ENCODE data around the gene CDK11B.
A peak's percentile ranks its signal among the peaks of the same experiment; 100 is the strongest.

The CDK11B gene

DNA sequence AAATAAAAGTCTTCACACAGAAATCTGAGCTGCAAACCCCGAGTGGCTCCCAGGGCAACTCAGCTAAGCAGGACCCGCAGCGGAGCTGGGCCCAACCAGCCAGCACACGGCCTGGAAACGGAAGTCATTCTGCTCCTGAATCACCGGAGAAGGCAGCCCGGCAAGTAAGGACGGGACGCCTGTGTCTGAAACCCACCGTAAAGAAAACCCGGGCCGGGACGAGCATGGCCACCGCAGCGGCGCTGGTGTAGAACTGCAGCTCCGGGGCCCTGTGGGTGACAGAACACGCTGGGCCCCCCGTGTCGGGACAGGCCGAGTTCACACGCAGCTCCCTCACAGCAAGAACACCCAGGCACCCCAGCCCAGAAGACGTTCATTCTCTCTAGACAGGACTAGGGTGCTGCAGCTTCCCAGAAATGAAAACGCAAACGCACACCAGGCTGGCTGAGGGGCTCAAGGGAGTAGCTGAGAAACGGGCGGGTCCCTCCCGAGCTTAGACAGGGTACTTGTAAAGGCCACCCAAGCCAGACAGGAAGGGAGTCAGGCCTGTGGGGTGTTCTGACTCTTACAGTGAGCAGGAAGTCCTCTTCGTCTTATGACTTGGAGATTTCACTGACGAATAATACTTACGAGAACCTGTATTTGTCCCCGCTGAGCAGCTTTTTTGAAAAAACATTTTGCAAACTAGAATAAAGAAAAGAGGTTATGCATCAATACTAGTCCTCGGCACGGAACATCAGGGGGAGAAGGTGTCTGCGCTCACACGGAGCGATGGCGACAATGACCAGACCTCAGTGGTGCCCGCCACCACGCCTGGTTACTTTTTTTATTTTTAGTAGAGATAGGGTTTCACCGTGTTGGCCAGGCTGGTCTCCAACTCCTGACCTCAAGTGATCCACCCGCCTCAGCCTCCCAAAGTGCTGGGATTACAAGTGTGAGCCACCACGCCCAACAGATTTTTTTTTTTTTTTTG is 10.9 kb upstream of the CDK11B start:
- Histone ChIP-seq H3K36me3 (ENCODE audit: control insufficient read depth, low read length) (peaks cover 36% of the 10 kb centered on the region), H3K27ac (ENCODE audit: low read depth, low read length) (no peak overlapping the region), H3K4me1 (ENCODE audit: control insufficient read depth, low read length) (no peaks in the 10 kb centered on the region), H3K4me2 (ENCODE audit: low read length) (no peak overlapping the region), H3F3A (ENCODE audit: control insufficient read depth, insufficient read depth) (no peaks in the 10 kb centered on the region; the same call in 1 of the 2 replicates), H3K9me3 (ENCODE audit: control insufficient read depth, insufficient read depth, low read length) (no peaks in the 10 kb centered on the region), H3K27me3 (ENCODE audit: control insufficient read depth, low read length) (no peaks in the 10 kb centered on the region), H3K4me3 (ENCODE audit: low read length) (no peak overlapping the region), H3K79me2 (ENCODE audit: control insufficient read depth, low read length) (no peaks in the 10 kb centered on the region), H4K20me1 (ENCODE audit: control insufficient read depth, insufficient read depth, low read depth, low read length) (no peaks in the 10 kb centered on the region; the same call in 1 of the 2 replicates), H3K9me2 (replicated peaks; ENCODE audit: control insufficient read depth, low read length) (no peaks in the 10 kb centered on the region)
- TF ChIP-seq, protein P1, sequence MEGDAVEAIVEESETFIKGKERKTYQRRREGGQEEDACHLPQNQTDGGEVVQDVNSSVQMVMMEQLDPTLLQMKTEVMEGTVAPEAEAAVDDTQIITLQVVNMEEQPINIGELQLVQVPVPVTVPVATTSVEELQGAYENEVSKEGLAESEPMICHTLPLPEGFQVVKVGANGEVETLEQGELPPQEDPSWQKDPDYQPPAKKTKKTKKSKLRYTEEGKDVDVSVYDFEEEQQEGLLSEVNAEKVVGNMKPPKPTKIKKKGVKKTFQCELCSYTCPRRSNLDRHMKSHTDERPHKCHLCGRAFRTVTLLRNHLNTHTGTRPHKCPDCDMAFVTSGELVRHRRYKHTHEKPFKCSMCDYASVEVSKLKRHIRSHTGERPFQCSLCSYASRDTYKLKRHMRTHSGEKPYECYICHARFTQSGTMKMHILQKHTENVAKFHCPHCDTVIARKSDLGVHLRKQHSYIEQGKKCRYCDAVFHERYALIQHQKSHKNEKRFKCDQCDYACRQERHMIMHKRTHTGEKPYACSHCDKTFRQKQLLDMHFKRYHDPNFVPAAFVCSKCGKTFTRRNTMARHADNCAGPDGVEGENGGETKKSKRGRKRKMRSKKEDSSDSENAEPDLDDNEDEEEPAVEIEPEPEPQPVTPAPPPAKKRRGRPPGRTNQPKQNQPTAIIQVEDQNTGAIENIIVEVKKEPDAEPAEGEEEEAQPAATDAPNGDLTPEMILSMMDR (IDR thresholded peaks at IDR 0.05; ENCODE audit: low read depth, low read length, poor library complexity, severe bottlenecking), result no peak
- TF ChIP-seq EZH2phosphoT487 (IDR thresholded peaks at IDR 0.05; ENCODE audit: borderline replicate concordance, low read length), result no peak

DNA sequence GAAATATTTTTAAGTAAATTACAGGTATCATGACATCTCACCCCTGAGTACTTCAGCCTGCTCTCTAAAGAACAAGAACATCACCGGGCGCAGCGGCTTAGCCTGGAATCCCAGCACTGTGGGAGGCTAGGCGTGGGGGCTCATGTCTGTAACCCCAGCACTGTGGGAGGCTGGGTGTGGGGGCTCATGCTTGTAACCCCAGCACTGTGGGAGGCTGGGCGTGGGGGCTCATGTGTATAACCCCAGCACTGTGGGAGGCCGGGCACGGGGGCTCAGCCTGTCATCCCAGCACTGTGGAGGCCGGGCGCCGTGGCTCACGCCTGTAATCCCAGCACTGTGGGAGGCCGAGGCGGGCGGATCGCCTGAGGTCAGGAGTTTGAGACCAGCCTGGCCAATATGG is 7.7 kb upstream of the CDK11B start:
- Histone ChIP-seq H3K4me3 (ENCODE audit: low read length) (no peak overlapping the region), H3K27ac (ENCODE audit: low read depth, low read length) (no peak overlapping the region), H3K27me3 (ENCODE audit: control insufficient read depth, low read length) (no peaks in the 10 kb centered on the region), H3K9me3 (ENCODE audit: control insufficient read depth, insufficient read depth, low read length) (no peaks in the 10 kb centered on the region), H3K9me2 (replicated peaks; ENCODE audit: control insufficient read depth, low read length) (no peaks in the 10 kb centered on the region), H3K36me3 (ENCODE audit: control insufficient read depth, low read length) (peaks cover 36% of the 10 kb centered on the region), H3K79me2 (ENCODE audit: control insufficient read depth, low read length) (no peaks in the 10 kb centered on the region), H3K4me2 (ENCODE audit: low read length) (no peak overlapping the region), H4K20me1 (ENCODE audit: control insufficient read depth, insufficient read depth, low read depth, low read length) (no peaks in the 10 kb centered on the region; the same call in 1 of the 2 replicates), H3F3A (ENCODE audit: control insufficient read depth, insufficient read depth) (peaks cover 3% of the 10 kb centered on the region; the same call in 1 of the 2 replicates), H3K4me1 (ENCODE audit: control insufficient read depth, low read length) (no peaks in the 10 kb centered on the region)
- TF ChIP-seq, protein P1 (IDR thresholded peaks at IDR 0.05; ENCODE audit: low read depth, low read length, poor library complexity, severe bottlenecking), result no peak
- no peak for TF ChIP-seq EZH2phosphoT487 (IDR thresholded peaks at IDR 0.05; ENCODE audit: borderline replicate concordance, low read length)

- no peaks in the 10 kb centered on the region for H3K9me2 ChIP-seq (replicated peaks; ENCODE audit: control insufficient read depth, low read length)
- H3K4me3 ChIP-seq (ENCODE audit: low read length), result no peak overlapping the region
- no peaks in the 10 kb centered on the region for H3K27me3 ChIP-seq (ENCODE audit: control insufficient read depth, low read length)
- TF ChIP-seq EZH2phosphoT487 (IDR thresholded peaks at IDR 0.05; ENCODE audit: borderline replicate concordance, low read length), result no peak
- TF ChIP-seq, protein P1 (IDR thresholded peaks at IDR 0.05; ENCODE audit: low read depth, low read length, poor library complexity, severe bottlenecking), result peak; percentile 92
- peaks cover 29% of the 10 kb centered on the region for H3K36me3 ChIP-seq (ENCODE audit: control insufficient read depth, low read length)
- H3K9me3 ChIP-seq (ENCODE audit: control insufficient read depth, insufficient read depth, low read length), result no peaks in the 10 kb centered on the region
- H3K4me1 ChIP-seq (ENCODE audit: control insufficient read depth, low read length), result no peaks in the 10 kb centered on the region
- H3K27ac ChIP-seq (ENCODE audit: low read depth, low read length), result no peak overlapping the region
- peaks cover 3% of the 10 kb centered on the region; the same call in 1 of the 2 replicates for H3F3A ChIP-seq (ENCODE audit: control insufficient read depth, insufficient read depth)
- no peak overlapping the region for H3K4me2 ChIP-seq (ENCODE audit: low read length)
- H3K79me2 ChIP-seq (ENCODE audit: control insufficient read depth, low read length), result no peaks in the 10 kb centered on the region
- H4K20me1 ChIP-seq (ENCODE audit: control insufficient read depth, insufficient read depth, low read depth, low read length), result no peaks in the 10 kb centered on the region
Measured at GRCh38 chr1:1665815-1666251, 7.0 kb upstream of the CDK11B start.

All from DOHH2 (cell line).